HG03457 (cell line): ENCODE measurements around the gene GTF2F2.

Source experiments
- ATAC-seq: cut with Tn5 transposase; IDR thresholded peaks from one replicate; pipeline ENCODE4 v1.9.1; 2021; ENCODE audit warnings: moderate number of reproducible peaks; ENCODE audit not compliant: unreplicated experiment

The GTF2F2 gene

DNA sequence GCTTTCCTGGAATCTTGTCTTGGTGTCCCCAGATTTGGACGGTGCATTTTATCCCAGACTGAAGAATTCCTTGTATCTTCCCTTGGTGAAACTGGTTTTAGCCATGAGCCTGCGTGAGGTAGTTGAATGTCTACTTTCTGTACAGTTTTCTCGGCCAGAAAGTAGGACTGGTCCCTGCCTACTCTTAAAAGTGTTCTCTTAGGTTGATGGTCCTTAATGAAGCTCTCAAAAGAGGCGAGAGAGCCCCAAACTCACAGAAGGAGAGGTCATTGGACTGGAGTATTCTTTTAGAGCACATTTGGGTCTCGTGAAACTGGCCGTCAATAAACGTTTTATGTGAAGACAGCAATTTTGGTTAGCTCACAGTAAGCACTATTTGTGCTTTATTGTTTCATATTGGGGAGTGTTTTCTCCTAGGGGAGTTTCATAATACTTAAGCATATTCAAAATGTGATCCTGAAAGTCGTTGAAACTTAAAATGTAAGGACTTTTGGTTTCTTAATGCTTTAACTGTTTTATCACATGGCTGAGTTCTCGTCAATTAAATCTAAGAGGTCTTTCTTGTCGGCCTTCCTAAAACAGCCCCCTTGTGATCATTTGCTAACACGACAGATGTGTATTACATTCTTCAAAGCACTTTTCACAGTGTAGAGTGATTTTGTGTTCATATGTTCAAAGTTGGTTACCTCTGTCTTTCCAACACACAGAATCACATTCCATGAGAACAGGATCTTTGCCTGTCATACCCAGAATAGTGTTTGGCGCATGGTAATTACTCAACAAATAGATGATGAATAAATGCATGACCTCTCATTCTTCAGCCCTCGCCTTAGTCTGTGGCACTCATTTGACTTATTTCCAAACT lies 889 bp downstream of the GTF2F2 start:
- no peak for ATAC-seq

DNA sequence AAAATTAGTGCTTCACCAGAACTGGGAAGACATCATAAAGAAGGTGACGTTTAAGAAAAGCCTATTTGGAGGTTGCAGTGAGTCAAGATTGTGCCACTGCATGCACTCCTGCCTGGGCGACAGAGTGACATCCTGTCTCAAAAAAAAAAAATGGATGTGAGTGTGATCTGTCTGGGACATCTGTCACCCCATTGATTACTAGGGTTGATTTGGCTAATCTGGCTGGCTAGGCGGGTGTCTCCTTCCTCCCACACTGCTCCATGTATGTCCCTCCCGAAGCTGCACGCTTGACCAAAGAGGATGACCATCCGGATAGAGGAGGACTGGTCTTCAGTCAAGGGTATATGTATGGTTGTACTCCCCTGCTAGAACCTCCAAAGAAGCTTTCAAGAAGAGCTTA lies 2.6 kb downstream of the GTF2F2 start:
- ATAC-seq = no peak

DNA sequence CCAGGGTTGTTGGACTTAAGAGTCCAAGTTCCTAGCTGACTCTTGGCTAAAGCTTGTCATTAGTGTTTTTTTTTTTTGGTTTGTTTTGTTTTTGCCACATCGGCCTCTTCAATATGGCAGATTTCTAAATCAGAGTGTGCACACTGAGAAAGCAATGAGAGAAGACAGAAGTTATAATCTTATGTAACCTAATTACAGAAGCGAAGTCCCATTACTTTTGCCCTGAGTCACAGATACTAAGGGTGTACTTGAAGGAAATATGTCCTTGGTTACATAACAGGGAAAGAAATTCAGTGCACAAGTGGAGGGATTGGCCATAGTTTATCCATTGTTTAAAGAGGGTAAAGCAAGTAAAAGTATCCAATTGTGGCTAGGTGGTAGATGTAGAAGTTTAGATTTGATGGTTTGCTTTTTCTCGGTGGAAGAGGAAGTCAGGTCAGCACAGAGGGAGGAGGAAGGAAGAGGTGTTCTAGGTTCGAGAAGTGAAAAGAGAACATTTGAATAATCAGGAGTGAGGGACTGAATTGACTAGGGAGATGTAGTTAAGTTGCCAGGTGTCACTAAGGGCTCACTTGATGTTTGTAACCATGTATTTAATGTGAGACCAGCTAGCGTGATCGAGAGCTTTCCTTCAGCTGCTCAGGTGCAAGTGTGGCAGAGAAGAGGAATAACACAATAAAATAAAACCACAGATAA lies 12.2 kb downstream of the GTF2F2 start:
- ATAC-seq = no peak

DNA sequence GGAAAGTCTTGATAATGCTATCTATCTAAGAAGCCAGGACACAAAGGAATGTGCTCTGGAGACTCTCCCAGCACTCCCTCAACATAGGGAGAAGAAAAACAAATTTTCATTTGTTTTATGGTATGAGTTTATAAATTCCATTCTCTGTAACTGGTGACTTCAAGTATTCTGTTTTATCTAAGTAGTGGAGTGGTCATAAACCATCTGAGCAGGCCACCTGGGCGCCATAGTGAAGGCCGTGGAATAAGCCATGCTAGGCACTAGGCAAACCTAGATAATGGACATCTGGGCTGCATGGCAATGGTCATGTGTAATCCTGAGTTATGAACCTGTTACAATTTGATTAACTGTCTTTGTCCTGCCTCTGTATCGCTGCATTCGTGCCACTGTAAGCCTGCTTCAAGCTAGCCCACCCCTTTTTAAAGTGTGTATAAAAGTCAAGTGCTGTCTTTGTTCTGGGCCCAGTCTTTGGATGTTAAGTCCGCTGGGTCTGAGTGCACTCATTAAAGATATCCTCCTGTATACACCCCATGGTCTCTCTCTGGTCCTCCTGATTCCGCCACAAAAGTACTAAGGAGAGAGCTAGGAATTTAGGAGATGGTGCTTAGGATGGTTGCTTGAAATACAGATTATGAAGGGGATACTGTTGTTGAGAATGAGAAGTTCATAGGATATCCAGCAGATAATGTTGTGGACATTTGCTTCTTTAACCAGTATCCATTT lies 13.2 kb downstream of the GTF2F2 start:
- ATAC-seq = no peak

DNA sequence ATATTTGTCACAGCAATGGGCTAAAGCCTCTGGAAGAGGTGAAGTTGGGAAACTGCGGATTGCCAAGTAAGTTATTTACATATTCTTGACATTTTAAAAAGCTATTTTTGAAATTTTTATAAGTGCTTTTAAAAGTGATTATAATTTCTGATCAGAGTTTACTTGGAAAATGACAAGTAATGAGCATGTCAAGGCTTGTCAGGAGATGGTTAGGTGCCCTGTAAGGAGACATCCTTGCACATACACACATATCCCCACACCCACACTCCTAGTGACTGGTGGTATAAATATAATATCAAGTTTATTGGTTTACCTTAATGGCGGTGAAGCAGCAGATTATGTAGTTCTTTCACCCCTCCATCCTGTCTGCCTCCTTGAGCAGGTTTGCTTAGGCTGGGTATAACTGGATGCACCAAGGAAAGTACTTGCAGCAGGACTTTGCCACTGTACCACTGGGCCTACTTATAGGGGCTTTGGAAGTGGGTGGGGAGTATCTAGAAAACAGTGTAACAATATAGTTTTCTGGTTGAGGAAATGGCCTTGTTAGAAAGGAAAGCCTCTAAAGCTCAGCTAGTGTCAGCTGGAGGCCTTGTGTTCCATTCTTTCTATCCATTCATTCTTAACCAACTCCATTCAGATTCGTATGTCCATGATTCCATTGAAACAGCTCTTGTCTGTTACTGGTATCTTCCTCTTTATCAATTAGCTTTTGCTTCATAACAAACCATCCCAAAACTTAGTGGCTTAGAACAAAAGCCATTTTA lies 16.6 kb downstream of the GTF2F2 start:
- no peak for ATAC-seq

DNA sequence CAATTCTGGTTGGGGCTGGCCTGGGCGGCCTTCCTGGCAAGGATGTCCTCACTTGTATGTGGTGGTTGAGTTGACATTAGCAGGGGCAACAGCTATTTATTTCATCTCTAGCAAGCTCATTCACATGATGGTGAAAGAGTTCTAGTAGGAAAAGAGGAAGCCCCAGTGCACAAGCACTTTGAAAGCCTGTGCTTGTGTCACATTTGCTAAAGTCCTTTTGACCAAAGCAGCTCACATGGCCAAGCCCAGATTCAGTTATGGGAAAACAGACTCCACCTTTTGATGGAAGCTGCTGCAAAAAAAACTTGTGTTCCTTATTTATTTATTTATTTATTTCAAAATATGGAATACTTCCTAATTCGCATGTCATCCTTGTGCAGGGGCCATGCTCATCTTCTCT lies 17.2 kb downstream of the GTF2F2 start:
- ATAC-seq = no peak

DNA sequence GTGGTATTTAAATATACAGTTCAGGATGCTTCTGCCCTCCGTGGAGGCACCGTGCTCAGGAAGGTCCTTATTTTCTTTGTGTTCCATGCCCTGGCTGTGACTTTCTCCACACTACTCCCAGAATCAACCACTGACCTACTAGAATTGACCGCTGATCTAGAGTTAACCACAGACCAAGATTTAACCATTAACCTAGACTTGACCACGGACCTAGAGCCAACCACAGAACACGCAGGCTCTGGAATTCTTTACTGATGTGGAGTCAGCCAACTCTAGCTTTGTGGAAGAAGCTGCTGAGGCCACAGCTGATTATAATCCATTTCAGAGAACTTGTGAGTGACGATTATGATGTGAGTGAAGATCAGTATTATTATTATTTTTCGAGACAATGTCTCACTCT lies 18.0 kb downstream of the GTF2F2 start:
- no peak for ATAC-seq

DNA sequence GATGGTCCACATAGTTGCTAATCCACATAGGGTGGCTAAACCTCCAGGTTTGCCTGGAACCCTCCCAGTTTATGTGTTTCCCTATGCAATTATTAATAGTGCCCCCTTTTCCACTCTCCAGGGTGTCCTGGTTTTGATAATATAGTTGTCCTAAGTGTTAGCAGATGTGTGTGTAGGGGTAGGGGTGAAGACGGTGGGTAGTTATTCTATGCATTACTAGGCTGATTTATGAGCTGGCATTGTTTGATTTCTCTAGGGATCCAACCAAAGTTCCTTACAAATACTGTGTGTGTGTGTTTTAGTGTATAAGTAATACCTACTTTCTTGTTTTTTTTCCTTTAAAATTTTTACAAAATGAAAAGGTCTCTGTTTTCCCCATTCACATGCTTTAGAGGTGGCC lies 21.1 kb downstream of the GTF2F2 start:
- ATAC-seq = no peak

DNA sequence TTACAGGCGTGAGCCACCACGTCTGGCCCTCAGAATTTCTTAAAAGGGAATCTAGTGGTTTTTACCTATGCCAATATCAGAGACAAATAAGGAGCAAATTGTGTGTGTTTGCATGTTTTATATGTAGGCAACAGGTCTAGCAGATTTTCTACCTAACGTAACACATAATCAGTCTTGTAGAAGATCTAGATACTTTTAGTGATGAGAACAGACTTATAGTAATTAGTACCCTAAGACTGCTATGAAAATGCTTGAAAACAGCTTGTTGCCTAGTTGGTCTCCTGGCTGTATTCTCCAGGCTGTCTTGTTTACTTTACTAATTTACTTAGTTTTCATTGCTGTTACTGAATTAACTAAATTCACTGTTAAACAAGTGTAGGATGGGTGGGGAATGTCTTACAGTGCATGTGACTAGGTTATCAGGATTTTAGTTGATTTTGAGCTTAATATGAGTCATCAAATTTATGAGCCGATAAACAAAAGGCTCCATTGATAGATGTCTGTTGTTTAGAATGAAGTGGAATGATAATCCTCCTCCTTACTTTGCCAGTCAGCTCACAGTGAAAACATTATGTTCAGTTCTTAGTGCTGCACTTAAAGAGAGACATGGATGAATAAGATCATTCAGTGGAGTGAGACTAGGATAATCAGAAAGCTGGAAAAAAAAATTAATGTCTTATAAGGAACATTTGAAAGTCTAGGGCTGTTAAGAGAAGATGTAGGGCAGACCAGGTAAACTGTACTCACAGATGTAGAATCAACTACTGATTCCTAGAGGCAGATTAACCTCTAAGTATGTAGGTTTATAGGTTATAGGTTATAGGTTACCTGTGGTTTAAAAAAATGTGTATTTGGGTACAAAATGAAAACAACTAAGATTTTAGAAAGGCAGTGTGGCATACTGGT lies 22.4 kb downstream of the GTF2F2 start:
- no peak for ATAC-seq

DNA sequence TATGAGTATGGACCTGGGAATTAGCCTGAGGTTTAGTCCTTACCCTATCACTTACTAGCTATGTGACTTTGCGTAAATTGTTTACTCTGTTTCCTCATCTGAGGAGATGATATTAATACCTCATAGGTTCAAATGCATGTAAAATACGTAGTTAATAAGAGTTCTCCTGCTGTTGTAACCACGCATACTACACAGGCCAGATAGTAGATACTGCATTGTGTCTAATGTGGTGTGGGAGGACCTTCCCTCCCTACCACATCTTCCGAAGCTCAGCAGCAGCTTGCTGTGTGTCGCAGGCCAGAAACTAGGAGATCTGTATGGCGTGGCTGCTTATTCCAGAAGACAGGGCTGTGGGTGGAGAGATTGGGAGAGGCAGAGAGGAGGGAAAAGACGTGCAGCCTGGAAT lies 23.0 kb downstream of the GTF2F2 start:
- ATAC-seq = no peak

DNA sequence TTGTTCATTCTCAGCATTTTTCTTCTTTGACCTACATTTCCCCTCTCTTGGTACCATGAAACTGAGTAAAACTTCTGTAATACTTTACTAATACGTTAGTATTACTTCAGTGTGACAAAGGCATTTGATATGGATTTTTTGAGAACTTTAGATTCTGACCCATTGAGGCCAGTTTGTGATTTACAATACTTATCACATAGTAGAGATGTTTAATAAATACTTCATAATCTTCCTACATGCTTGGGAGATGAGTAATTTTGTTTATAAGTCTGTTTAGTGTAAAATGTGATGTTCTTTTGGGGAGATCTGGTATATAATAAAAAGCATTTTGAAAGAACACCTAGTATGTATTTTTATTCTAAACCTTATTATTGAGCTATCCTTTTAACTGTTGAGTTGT lies 29.7 kb downstream of the GTF2F2 start:
- ATAC-seq = no peak

DNA sequence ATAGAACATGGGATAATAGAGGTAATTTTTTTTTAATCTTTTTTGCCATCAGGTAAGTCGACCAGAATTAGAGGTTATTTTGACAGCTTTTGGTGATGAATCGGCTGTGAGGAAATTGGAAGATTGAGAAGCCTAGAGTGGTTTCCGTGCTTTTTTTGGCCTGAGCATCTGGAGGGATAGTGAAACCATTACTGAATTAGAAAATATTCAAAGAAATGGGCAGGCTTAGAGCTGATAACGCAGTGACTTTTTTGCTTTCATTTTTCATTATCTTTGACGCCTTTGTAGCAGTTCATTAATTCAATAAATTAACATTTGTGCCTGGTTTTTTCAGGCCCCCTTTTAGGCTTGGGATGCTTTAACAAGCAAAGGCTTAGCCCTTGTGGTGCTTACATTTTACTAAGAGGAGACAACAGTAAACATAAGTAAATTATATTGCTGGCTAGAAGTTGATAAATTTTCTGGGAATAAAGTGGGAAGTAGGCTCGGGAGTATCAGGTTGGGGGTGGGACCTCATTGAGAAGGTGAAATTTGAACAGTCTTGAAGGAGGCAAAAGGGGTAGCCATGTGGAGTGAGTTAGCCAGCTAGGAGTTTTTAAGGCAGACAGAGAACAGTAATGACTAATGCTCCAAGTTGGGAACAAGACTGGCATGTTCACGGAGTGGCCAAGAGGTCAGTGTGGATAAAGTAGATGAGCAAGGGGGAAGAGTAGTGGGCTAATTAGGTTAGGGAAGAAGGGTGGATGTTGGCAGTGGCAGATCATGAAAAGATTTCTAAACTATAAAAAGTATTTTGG lies 36.5 kb downstream of the GTF2F2 start:
- ATAC-seq = no peak

DNA sequence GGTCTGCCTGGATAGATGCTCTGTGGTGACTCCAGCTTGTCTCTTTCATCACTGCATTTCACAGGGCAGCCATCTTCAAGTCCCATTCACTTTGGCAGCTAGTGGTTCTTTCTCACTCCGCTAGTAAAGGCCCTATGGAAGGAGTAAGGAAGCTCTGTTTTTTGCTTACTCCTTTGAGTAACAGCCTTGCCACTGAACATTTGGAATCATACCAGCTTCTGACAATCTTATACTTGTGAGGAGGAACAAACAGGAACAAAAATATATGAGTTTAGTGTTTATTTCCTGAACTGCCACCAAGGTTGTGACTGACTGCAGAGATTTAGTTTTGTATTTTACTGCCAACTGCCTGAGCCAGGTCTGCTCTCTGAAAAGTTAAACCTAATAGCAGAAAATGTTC lies 41.9 kb downstream of the GTF2F2 start:
- ATAC-seq = no peak

DNA sequence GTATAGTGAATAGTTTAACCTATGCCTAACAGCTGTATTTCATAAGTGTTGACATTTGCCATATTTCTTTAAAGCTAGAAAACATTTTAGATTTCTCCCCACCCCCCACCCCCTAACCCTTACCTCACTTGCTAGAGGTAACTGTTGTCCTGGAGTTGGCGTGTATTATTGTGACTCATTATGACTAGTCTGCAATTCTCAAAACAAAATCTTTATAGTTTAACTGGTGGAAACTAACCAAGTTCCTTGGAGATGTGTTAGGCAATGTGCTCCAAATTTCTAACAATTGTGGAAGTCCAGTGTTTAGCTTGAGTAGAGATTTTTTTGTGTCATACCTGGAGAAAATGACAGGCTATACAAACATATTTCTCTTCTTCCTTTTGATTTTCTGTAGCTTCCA lies 42.5 kb downstream of the GTF2F2 start:
- no peak for ATAC-seq

DNA sequence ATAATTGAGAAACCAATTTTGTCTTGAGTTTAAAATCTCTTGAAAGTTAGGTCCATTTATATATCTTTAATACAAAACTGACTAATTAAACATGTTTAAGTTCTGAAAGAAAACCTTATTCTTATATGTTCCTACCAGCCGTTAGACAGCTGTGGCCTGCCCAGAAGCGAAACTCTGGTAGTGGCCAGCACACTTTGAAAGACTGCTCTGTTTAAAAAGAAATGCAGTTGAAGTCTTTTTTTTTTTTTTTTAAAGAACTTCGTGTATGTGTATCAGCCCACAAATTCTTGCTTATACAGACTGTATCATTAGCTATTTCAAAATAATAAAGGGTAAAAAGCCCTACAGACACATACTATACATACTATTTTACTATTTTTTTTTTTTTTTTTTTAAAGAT lies 46.5 kb downstream of the GTF2F2 start:
- ATAC-seq = no peak

DNA sequence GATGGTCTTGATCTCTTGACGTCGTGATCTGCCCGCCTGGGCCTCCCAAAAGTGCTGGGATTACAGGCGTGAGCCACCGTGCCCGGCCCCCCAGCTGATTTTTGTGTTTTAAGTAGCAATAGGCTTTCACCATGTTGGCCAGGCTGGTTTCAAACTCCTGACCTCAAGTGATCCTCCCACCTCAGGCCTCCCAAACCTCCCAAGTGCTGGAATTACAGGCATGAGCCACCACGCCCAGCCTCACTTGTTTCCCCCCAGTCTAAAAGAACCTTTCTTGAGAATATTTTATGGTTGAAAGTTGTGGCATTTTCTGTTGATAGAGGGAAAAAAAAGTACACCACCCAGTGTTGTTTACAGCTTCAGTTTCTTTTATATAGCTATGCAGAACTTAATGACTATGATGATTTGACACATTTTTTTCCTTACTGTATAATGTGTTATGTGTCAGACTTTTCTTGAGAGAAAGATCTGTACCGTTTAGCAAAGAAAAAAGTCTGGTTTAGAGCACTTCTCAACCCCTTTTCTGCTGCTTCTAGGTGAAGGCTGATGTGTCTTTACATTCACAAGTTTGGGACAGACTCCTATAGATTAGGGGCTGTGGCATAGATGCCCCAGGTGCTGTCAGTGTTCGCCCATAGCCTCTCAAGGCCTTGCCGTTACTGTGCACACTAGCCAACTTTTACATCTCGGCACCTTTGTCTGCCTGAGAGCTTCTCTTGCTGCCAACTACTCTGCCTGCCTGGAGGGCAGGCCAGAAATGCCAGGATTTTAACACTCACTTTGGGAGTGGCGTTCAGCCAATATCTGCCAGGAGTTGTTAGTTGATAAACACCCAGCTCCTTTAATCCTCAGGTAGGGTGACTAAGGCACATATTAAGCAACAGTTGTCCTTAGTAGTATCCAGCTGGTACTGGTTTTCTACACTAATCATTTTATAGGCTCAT lies 47.6 kb downstream of the GTF2F2 start:
- ATAC-seq = no peak

DNA sequence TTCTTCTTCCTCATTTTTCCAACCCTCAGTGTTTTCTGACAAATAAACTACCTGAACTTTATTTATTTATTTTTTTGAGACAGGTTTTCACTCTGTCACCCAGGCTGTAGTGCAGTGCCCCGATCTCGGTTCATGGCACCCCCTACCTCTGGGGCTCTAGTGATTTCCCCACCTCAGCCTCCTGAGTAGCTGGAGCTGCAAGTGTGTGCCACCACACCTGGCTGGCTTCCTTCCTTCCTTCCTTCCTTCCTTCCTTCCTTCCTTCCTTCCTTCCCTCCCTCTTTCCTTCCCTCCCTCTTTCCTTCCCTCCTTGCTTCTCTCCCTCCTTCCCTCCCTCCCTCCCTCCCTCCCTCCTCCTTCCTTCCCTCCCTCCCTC lies 48.2 kb downstream of the GTF2F2 start:
- ATAC-seq = no peak

DNA sequence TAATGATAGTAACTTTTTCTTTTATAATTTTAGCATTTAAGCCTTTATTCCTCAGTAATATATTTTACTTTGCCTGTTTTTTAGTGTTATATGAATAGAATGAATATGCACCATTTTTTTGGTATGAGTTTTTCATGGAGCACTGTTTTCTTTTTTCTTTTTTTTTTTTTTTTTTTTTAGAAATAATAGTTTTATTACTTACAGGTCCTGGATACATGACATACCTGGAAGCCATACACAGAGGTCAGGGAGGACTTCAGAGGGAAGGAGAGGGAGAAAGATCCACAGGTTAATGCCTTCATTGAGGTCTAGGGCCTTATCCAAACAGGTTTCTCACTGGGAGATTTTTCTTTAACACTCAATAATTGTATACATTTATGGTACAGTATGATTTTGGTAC lies 54.2 kb downstream of the GTF2F2 start:
- no peak for ATAC-seq
